NOMO-1 treated with DMSO at 0.1 percent for 48 hours (cell line): ENCODE results near the gene HHAT.
A peak's percentile ranks its signal among the peaks of the same experiment; 100 is the strongest.

Experiments
- DNase-seq: peaks from one replicate; lab custom pipeline; 2025; ENCODE audit not compliant: unreplicated experiment; lab: John Stamatoyannopoulos, UW

HHAT gene

GRCh38 chr1:210674151-210674550, 345.4 kb downstream of the HHAT start:
- DNase-seq, result no peak

- no peak for DNase-seq
Measured at GRCh38 chr1:210676539-210676938, 347.8 kb downstream of the HHAT start.

- no peak for DNase-seq
Measured at GRCh38 chr1:210677533-210677932, 348.8 kb downstream of the HHAT start.

GRCh38 chr1:210678306-210678705, 349.6 kb downstream of the HHAT start:
- DNase-seq, result no peak

GRCh38 chr1:210681158-210681557, 352.5 kb downstream of the HHAT start:
- peak; percentile 90 for DNase-seq

GRCh38 chr1:210683403-210684047, 354.8 kb downstream of the HHAT start:
- DNase-seq, result no peak

- DNase-seq, result no peak
Measured at GRCh38 chr1:210684466-210685294, 356.0 kb downstream of the HHAT start.

- DNase-seq, result no peak
Measured at GRCh38 chr1:210685295-210685650, 356.6 kb downstream of the HHAT start.

- no peak for DNase-seq
Measured at GRCh38 chr1:210686841-210687240, 358.1 kb downstream of the HHAT start.

GRCh38 chr1:210687582-210688279, 359.0 kb downstream of the HHAT start:
- DNase-seq, result no peak

GRCh38 chr1:210688512-210689234, 360.0 kb downstream of the HHAT start:
- DNase-seq, result peak; percentile 6

- no peak for DNase-seq
Measured at GRCh38 chr1:210689826-210690225, 361.1 kb downstream of the HHAT start.

GRCh38 chr1:210690236-210690635, 361.5 kb downstream of the HHAT start:
- DNase-seq, result no peak

GRCh38 chr1:210691039-210691610, 362.4 kb downstream of the HHAT start:
- DNase-seq, result no peak

GRCh38 chr1:210692796-210693195, 364.1 kb downstream of the HHAT start:
- DNase-seq, result peak; percentile 78

GRCh38 chr1:210695026-210695425, 366.3 kb downstream of the HHAT start:
- no peak for DNase-seq

- no peak for DNase-seq
Measured at GRCh38 chr1:210696709-210697108, 368.0 kb downstream of the HHAT start.

GRCh38 chr1:210697185-210697584, 368.5 kb downstream of the HHAT start:
- DNase-seq, result no peak

- DNase-seq, result no peak
Measured at GRCh38 chr1:210698661-210699060, 370.0 kb downstream of the HHAT start.

- DNase-seq, result no peak
Measured at GRCh38 chr1:210700083-210700482, 371.4 kb downstream of the HHAT start.

- DNase-seq, result no peak
Measured at GRCh38 chr1:210700511-210700910, 371.8 kb downstream of the HHAT start.
